Measurements from ENCODE around the gene GPR35.

GPR35 gene

GRCh38 chr2:240624011-240624949 lies 1.0 kb upstream of the GPR35 start:
- DNase-seq, result no peak

DNA sequence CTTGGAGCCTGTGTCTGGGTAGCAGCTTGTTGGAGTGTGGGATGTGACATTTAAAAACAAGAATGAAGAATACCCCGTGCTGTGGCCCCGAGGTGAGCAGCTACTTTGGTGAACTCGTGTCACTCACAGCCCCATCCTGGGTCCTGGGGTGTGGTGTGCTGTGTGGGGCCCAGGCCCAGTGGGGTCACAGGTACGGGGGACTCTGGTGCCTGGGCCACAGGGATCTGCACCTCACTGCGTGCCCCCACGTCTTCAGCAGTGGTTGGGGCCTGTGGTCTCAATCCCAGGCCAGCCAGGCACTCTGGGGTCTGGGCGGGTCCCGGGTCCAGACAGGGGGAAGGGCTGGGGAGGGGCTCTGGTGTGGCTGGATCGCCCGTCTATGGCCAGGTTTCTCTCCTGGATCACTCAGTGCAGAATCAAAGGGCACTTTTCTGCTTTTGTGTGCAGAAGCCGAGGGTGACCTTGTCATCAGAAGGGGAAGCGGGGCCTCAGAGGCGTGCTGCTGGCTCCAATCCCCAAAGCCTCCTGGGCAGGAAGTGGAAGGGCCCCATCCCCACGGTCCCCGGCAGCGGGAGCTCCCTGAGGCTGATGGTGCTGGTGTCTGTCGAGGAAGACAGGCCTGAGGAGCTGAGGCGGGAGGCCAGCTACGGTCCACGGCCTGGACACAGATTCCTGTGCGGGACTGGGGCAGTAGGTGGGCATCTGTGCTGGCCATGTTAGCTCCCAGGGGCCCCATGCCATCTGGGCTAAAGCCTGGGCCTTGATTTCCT lies 1.4 kb downstream of the GPR35 start:
- no peak for DNase-seq

- DNase-seq, result no peak
Observed at GRCh38 chr2:240627736-240628506, 2.6 kb downstream of the GPR35 start.

DNA sequence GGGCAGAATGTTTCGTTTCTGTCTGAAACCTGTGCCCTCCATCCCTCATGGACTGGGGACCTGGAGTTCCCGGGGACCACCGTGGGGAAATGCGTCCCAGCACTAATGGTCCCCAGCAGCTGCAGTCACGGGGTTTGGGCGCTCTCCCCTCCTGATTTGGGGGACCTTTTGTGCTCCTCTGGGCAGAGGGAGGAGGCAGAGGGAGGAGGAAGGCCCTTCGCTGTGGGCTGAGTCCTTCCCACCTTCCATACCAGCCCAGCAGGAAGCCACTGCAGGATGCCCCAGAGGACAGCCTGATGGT lies 3.2 kb downstream of the GPR35 start:
- no peak for DNase-seq

GRCh38 chr2:240628808-240629618 lies 3.7 kb downstream of the GPR35 start:
- no peak for DNase-seq

- DNase-seq, result no peak
Observed at GRCh38 chr2:240629619-240629967, 4.3 kb downstream of the GPR35 start.

DNA sequence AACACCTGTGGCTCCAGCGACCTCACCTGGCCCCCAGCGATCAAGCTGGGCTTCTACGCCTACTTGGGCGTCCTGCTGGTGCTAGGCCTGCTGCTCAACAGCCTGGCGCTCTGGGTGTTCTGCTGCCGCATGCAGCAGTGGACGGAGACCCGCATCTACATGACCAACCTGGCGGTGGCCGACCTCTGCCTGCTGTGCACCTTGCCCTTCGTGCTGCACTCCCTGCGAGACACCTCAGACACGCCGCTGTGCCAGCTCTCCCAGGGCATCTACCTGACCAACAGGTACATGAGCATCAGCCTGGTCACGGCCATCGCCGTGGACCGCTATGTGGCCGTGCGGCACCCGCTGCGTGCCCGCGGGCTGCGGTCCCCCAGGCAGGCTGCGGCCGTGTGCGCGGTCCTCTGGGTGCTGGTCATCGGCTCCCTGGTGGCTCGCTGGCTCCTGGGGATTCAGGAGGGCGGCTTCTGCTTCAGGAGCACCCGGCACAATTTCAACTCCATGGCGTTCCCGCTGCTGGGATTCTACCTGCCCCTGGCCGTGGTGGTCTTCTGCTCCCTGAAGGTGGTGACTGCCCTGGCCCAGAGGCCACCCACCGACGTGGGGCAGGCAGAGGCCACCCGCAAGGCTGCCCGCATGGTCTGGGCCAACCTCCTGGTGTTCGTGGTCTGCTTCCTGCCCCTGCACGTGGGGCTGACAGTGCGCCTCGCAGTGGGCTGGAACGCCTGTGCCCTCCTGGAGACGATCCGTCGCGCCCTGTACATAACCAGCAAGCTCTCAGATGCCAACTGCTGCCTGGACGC lies 4.9 kb downstream of the GPR35 start:
- no peak for DNase-seq

DNA sequence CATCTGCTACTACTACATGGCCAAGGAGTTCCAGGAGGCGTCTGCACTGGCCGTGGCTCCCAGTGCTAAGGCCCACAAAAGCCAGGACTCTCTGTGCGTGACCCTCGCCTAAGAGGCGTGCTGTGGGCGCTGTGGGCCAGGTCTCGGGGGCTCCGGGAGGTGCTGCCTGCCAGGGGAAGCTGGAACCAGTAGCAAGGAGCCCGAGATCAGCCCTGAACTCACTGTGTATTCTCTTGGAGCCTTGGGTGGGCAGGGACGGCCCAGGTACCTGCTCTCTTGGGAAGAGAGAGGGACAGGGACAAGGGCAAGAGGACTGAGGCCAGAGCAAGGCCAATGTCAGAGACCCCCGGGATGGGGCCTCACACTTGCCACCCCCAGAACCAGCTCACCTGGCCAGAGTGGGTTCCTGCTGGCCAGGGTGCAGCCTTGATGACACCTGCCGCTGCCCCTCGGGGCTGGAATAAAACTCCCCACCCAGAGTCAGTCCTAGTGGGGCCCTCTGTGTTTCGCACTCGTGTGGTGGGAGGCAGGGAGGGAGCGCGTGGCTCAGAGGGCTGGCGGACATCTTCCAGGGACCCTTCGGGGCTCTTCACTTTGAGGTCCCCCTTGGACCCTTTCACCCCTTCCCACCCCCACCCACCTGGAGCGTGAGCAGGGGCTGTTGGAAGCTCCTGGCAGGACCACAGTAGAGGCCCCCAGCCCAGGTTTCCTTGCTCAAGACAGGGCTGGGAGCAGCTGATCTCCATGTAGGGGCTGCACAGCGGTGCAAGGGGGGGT lies 5.7 kb downstream of the GPR35 start:
- no peak for DNase-seq

DNA sequence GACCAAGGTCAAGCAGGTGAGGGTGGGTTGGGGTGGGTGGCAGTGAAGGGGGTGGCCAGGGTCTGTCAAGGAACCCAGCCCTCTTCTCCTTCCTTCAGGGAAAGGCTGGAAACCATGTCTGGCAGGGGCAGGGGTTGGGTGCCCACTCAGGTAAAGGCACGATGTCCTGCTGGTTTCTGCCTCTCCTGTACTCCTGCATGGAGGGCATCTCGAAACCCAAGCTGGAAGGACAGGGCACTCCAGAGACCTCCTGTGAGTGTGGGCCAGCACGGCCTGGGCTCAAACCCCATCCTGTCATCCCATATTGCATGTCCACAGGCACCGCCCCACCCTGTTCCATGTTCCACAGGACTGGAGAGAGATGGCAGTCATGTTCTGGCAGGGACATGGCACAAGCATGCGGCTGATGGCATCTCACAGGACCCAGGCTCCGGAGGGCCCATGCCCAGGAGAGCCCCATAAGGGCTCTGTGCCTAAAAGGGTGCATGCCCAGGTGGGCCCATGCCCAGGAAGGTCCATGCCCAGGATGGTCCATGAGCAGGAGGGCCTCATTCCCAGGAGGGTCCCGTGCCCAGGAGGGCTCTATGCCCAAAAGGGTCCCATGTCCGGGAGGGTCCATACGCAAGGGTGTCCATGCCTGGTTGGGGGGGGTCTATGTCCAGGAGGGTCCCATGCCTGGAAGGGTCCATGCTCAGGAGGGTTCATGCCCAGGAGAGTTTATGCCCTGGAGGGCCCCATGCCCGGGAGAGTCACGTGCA lies 6.4 kb downstream of the GPR35 start:
- DNase-seq, result no peak

DNA sequence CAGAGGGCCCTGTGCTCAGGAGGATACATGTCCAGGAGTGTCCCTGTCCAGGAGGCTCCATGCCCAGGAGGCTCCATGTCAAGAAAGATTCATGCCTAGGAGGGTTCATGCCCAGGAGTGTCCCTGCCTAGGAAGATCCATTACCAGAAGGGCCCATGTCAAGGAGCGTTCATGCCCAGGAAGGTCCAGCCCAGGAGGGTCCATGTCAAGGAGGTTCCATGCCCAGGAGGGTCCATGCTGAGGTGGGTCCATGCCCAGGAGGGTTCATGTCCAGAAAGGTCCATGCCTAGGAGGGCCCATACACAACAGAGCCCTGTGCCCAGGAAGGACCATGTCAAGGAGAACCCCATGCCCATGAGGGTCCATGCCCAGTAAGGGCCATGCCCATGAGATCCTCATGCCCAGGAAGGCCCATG lies 7.0 kb downstream of the GPR35 start:
- DNase-seq, result no peak

- DNase-seq, result no peak
Observed at GRCh38 chr2:240635121-240635997, 10.1 kb downstream of the GPR35 start.

- DNase-seq, result no peak
Observed at GRCh38 chr2:240635998-240636547, 10.8 kb downstream of the GPR35 start.

GRCh38 chr2:240636563-240637115 lies 11.4 kb downstream of the GPR35 start:
- no peak for DNase-seq

- DNase-seq, result no peak
Observed at GRCh38 chr2:240637116-240637900, 12.0 kb downstream of the GPR35 start.

GRCh38 chr2:240637901-240638345 lies 12.6 kb downstream of the GPR35 start:
- no peak for DNase-seq

DNA sequence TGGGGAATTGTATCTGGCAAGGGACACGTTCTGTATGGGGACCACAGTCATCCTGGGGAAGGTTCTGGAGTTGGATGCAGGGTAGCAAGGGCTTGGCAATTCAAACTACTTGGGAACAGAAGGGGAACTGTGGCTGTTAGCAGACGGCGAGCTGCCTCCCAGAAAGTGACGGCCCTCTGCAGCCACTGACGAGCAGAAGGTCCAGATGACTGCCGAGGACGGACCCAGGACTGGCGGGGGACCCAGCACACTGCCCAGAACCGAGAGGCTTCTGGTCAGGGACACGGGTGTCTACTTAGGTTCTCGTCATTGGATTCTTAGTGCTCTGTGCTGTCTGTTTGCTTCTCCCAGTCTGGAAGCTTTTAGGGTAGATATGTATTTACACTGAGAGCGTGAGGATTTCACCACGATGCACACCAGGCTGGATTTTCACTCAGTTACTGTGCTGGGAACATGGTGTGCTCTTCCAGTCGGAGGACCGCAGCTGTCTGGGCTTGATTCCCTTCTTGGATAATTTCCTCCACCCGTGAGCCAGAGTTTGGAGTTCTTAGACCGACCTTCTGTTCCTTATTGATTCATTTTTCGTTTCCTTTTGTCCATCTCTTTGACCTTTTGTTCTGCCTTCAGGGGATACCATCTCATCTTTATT lies 13.4 kb downstream of the GPR35 start:
- no peak for DNase-seq

DNA sequence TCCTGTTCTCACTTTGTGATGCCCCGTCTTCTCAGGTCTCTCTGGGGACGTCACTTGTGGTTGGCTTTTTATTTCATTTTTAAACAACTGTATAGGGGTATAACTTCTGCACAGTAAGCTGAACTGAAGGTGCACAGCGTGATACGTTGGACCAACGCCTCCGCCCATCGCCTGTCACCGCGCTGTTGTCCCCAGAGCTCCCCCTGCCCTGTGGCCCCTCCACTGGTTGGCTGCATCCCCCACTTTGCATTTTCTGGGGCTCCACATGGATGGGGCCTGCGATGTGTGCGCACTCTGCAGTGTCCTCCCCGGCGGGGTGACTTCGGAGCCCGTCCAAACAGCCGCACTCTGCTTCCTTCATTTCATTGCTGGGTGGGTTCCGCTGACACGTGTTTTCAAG lies 14.3 kb downstream of the GPR35 start:
- DNase-seq, result no peak
